NT2/D1 (cell line): ENCODE results near the gene UNK.

Source experiments
- SUZ12 ChIP-seq: IDR thresholded peaks from 2 replicates; pipeline ENCODE4 v1.6.1; 2011; ENCODE audit not compliant: insufficient read length, insufficient read depth; ENCODE audit errors: extremely low read depth
- ZNF274 ChIP-seq: IDR thresholded peaks from 2 replicates; pipeline ENCODE4 v1.6.1; 2011; ENCODE audit warnings: mild to moderate bottlenecking, low read depth, low read length

DNA sequence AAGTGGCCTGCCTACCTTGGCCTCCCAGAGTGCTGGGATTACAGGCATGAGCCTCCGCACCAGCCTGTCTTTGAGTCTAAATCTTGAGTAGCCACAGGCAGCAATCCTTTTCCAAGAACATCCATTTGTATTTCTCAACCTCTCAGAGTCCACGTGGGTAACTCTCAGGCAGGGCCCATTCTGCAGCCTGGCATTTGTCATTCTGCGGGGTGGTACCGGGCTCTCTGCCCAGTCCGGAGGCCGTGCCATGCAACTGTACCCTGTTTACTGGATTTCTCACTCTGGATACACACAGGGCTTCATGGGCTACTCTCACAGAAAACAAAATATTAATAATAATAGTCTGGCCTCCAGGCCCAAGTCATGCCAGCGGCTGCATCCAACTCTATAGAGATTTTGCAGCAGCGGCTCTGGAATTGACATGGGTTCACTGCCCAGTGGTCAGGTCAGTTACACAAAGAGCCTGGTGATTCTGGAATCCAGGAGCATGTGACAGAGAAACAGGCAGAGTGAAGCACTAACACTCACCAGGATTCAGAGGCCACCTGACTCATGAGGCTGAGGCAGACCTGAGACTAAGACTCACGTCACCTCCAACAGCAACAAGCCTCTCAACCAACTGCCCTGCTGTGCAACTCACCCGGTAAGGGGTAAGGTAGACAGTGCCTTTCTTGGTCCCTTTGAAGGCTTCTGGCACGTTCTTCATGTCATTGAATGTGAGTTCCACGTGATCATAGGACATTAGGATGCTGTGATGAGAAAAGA is 66.5 kb downstream of the UNK start:
- TF ChIP-seq ZNF274: no peak
- TF ChIP-seq SUZ12: no peak
